B cell (primary cell): ENCODE results near the gene LIPC. TPM values are rescaled to one million over a fixed set of nuclear protein-coding genes. Genes with fewer than 3 reads are reported as not detected.

Experiments used
- ATAC-seq: fragments of 200-7000 bp; cut with Tn5 transposase; one replicate; pipeline ENCODE4 v1.10.0; 2021; ENCODE audit warnings: low read depth, mild to moderate bottlenecking, moderate number of reproducible peaks, moderate library complexity
- CTCF ChIA-PET: fragments of 350-600 bp; sonication (Branson Sonifier 250); formaldehyde crosslinking; loops from one replicate; lab custom pipeline; 2021; ENCODE audit warnings: antibody characterized with exemption, inconsistent platforms; lab: Charles Lee
- POLR2A ChIA-PET: fragments of 350-600 bp; sonication (Branson Sonifier 250); formaldehyde crosslinking; loops from one replicate; lab custom pipeline; 2021; ENCODE audit warnings: antibody characterized with exemption; lab: Charles Lee
- DNase-seq: peaks from one replicate; pipeline ENCODE4 v3.0.0; 2013
- H2AFZ ChIP-seq: 2 replicates; pipeline ENCODE4 v1.6.1; 2012; ENCODE audit warnings: mild to moderate bottlenecking, low read depth, low read length; ENCODE audit not compliant: insufficient read depth, poor library complexity, severe bottlenecking
- H3K27ac ChIP-seq, 2 donors: 1 replicate in 1 of 2; 2 replicates in 1 of 2; pipeline ENCODE4 v1.5.1; 2012 to 2013; ENCODE audit warnings: low read length in 2 of 2, mild to moderate bottlenecking in 2 of 2, moderate library complexity in 1 of 2
- H3K27me3 ChIP-seq, 4 experiments: fragments of 200-600 bp in 1 of 4; sonication (generic) in 1 of 4; replicated peaks in 1 of 4; 1 replicate in 2 of 4; 2 replicates in 2 of 4; pipeline versions ENCODE4 v1.6.1 to v1.7.0; 2013 to 2016; ENCODE audit warnings: low read length in 3 of 4, mild to moderate bottlenecking in 2 of 4, mixed read lengths in 1 of 4, moderate library complexity in 1 of 4; ENCODE audit not compliant: insufficient read depth in 4 of 4, control insufficient read depth in 3 of 4; ENCODE audit errors: control extremely low read depth in 1 of 4
- H3K36me3 ChIP-seq, 2 experiments: replicated peaks in 1 of 2; 1 replicate in 1 of 2; 2 replicates in 1 of 2; pipeline versions ENCODE4 v1.6.1 to v1.7.1; 2013; ENCODE audit warnings: low read length in 1 of 2; ENCODE audit not compliant: insufficient read depth in 2 of 2, control insufficient read depth in 1 of 2; ENCODE audit errors: control extremely low read depth in 1 of 2, extremely low read depth in 1 of 2
- H3K4me1 ChIP-seq, 2 donors: fragments of 200-600 bp in 1 of 2; sonication (generic) in 1 of 2; 1 replicate in 1 of 2; 2 replicates in 1 of 2; pipeline versions ENCODE4 v1.5.1 to v1.6.1; 2013 to 2017; ENCODE audit warnings: low read length in 2 of 2; ENCODE audit not compliant: control insufficient read depth in 2 of 2, insufficient read depth in 2 of 2
- H3K4me2 ChIP-seq: replicated peaks from 2 replicates; pipeline ENCODE3; 2012; ENCODE audit warnings: mild to moderate bottlenecking, low read depth, low read length; ENCODE audit not compliant: poor library complexity, severe bottlenecking
- H3K4me3 ChIP-seq, 5 experiments: fragments of 200-600 bp in 1 of 5; sonication (generic) in 1 of 5; 1 replicate in 3 of 5; 2 replicates in 2 of 5; pipeline versions ENCODE4 v1.5.1 to v1.7.0; 2011 to 2016; ENCODE audit warnings: low read length in 4 of 5, mild to moderate bottlenecking in 4 of 5, low read depth in 2 of 5, control low read depth in 1 of 5, moderate library complexity in 1 of 5; ENCODE audit not compliant: insufficient read depth in 1 of 5; ENCODE audit errors: control extremely low read depth in 1 of 5, extremely low read depth in 1 of 5
- H3K79me2 ChIP-seq: fragments of 200-600 bp; sonication (generic); one replicate; pipeline ENCODE4 v1.6.0; 2016; ENCODE audit warnings: low read length; ENCODE audit not compliant: control insufficient read depth, insufficient read depth
- H3K9ac ChIP-seq: fragments of 200-600 bp; sonication (generic); 2 replicates; pipeline ENCODE4 v1.6.1; 2017; ENCODE audit warnings: mild to moderate bottlenecking, low read length, moderate library complexity
- H3K9me3 ChIP-seq, 3 donors: one replicate each; pipeline versions ENCODE4 v1.6.1 to v1.7.1; 2013; ENCODE audit warnings: low read length in 2 of 3; ENCODE audit not compliant: control insufficient read depth in 2 of 3, insufficient read depth in 1 of 3; ENCODE audit errors: control extremely low read depth in 1 of 3
- H4K20me1 ChIP-seq: 2 replicates; pipeline ENCODE4 v1.6.0; 2012; ENCODE audit warnings: mild to moderate bottlenecking, low read length; ENCODE audit not compliant: insufficient read depth, control insufficient read depth, poor library complexity, severe bottlenecking
- H3K27ac Mint-ChIP-seq: one replicate; pipeline ENCODE4 v1.8.0; 2021; ENCODE audit warnings: mixed read lengths
- H3K27me3 Mint-ChIP-seq: one replicate; pipeline ENCODE4 v1.8.0; 2021; ENCODE audit warnings: mixed read lengths
- H3K4me1 Mint-ChIP-seq: one replicate; pipeline ENCODE4 v1.8.0; 2021; ENCODE audit warnings: mixed read lengths
- H3K4me3 Mint-ChIP-seq: one replicate; pipeline ENCODE4 v1.8.0; 2021; ENCODE audit warnings: mixed read lengths
- H3K9me3 Mint-ChIP-seq: one replicate; pipeline ENCODE4 v1.8.0; 2022; ENCODE audit warnings: mixed read lengths; ENCODE audit not compliant: insufficient read depth
- EZH2 ChIP-seq: IDR thresholded peaks from 2 replicates; pipeline ENCODE4 v1.6.1; 2012; ENCODE audit warnings: borderline replicate concordance, low read depth, mild to moderate bottlenecking, moderate library complexity, low read length; ENCODE audit not compliant: insufficient read depth, poor library complexity, severe bottlenecking
- WGBS: methylation state at CpG from one replicate; pipeline ENCODE4 v1.1.5; 2013; ENCODE audit warnings: missing lambda C conversion rate; ENCODE audit not compliant: insufficient coverage; 5-methylcytosine and 5-hydroxymethylcytosine counted together
- intact Hi-C: fragments of 100-400 bp; cut with micrococcal nuclease; formaldehyde crosslinking; loops from one replicate; pipeline ENCODE4 v1.10.0; 2022
- polyA plus RNA-seq: library from polyadenylated mRNA; depleted of rRNA; stranded (reverse); fragments of >200 nt; gene quantifications from 2 replicates; pipeline ENCODE4 v1.2.3, GENCODE V29; 2012
- total RNA-seq, 2 donors: library from RNA; stranded (reverse); fragments of 120-200 nt in 1 of 2; gene quantifications; 1 replicate in 1 of 2; 2 replicates in 1 of 2; pipeline versions ENCODE4 v1.2.3 to v1.2.4, GENCODE V29; 2013 to 2022
- TF ChIP-seq, protein P1 (sequence below): fragments of 200-600 bp; IDR thresholded peaks from one replicate; pipeline ENCODE4 v1.8.0; 2022; ENCODE audit warnings: antibody characterized with exemption, mild to moderate bottlenecking

The LIPC gene
- total and polyA plus RNA-seq, 2 donors (not counting 1 experiment from before 2014, with no cell fraction given) = not detected

DNA sequence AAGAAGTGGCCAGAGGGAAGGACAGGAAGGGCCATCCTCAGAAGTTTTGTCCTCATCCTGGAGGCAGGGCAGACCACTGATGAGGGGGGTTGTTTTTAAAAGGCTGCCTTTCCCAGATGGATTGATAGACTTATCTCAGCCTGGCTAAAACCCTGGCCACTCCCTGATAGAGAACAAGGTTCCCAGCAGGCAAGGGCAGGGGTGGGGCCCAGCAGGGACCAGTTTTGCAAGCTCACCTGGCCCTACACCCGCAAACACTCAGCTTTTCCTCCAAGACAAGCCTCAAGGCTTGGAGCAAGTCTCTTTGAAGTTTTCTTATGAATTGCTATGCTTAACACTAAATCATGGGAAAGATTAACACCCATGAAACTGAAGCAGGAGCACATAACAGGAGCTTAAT, 9.1 kb downstream of the LIPC start:
- H3K9me3 Mint-ChIP-seq = no peaks in the 10 kb centered on the region
- H3K4me2 ChIP-seq = no peak overlapping the region

DNA sequence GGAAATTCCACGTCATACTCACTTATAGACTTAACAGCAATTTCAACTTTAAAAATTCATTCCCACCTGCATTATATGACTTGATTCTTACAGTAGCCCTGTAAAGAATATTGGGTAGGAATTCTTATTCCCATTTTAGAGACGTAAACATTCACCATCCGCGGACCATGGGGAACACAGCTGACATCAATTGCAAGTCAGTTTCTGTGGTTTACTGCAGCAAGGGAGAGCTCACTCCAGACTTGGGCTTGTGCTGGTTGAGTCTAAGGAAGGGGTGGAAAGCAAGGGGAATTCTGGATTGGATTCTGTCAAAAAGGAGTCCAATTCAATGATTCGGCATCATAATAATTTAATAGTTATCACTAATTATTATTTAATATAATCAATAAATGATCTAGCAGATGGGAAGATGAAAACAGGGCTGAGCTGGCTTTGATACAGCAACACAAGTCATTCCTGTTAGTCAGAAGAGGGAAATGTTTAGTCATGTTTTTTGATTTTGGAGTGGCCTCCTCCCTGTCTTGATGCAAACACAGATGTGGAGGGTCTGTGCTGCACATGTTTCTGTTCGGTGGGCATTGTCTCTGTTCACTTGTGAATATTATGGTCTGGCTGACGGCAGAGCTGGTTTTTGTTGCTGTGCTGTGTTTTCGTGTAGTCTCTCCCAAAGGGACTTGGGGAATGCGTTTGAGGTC, 9.7 kb downstream of the LIPC start:
- TF ChIP-seq, protein P1, sequence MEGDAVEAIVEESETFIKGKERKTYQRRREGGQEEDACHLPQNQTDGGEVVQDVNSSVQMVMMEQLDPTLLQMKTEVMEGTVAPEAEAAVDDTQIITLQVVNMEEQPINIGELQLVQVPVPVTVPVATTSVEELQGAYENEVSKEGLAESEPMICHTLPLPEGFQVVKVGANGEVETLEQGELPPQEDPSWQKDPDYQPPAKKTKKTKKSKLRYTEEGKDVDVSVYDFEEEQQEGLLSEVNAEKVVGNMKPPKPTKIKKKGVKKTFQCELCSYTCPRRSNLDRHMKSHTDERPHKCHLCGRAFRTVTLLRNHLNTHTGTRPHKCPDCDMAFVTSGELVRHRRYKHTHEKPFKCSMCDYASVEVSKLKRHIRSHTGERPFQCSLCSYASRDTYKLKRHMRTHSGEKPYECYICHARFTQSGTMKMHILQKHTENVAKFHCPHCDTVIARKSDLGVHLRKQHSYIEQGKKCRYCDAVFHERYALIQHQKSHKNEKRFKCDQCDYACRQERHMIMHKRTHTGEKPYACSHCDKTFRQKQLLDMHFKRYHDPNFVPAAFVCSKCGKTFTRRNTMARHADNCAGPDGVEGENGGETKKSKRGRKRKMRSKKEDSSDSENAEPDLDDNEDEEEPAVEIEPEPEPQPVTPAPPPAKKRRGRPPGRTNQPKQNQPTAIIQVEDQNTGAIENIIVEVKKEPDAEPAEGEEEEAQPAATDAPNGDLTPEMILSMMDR = no peak
- no peak for TF ChIP-seq EZH2
- H3K4me3 Mint-ChIP-seq = no peak overlapping the region
- H3K4me3 ChIP-seq = no peak overlapping the region
- H4K20me1 ChIP-seq = no peaks in the 10 kb centered on the region
- intact Hi-C loops = no loop called here
- no peaks in the 10 kb centered on the region for H3K9me3 ChIP-seq
- no peak overlapping the region for H3K27ac Mint-ChIP-seq
- H3K27me3 ChIP-seq = no peaks in the 10 kb centered on the region
- 86% methylated on average over 5 of the region's 9 CpGs for WGBS
- no peaks in the 10 kb centered on the region for H3K27me3 Mint-ChIP-seq
- no peaks in the 10 kb centered on the region for H3K36me3 ChIP-seq
- H3K4me2 ChIP-seq = no peak overlapping the region
- ATAC-seq (no peak), DNase-seq (no peak)
- no peaks in the 10 kb centered on the region for H3K4me1 ChIP-seq
- H3K79me2 ChIP-seq = no peaks in the 10 kb centered on the region
- H2AFZ ChIP-seq = no peak overlapping the region
- ChIA-PET CTCF (no interaction called here), POLR2A (no interaction called here)
- no peaks in the 10 kb centered on the region for H3K4me1 Mint-ChIP-seq
- no peak overlapping the region for H3K9ac ChIP-seq
- H3K9me3 Mint-ChIP-seq = no peaks in the 10 kb centered on the region
- H3K27ac ChIP-seq = no peak overlapping the region

More for the DNA sequence above, 9.1 kb downstream of the LIPC start:
- CTCF ChIA-PET = no interaction called here
- WGBS = no CpG with 5 or more reads among the region's 1 CpG
- H3K4me3 ChIP-seq = no peak overlapping the region
- POLR2A ChIA-PET = no interaction called here
- no peaks in the 10 kb centered on the region for H3K79me2 ChIP-seq
- intact Hi-C loops = no loop called here
- H3K4me1 ChIP-seq = no peaks in the 10 kb centered on the region
- no peak overlapping the region for H3K27ac ChIP-seq
- no peak overlapping the region for H3K9ac ChIP-seq
- ATAC-seq (no peak), DNase-seq (no peak)
- H3K4me3 Mint-ChIP-seq = no peak overlapping the region
- no peaks in the 10 kb centered on the region for H3K36me3 ChIP-seq
- no peak overlapping the region for H3K27ac Mint-ChIP-seq
- H3K9me3 ChIP-seq = no peaks in the 10 kb centered on the region
- TF ChIP-seq, protein P1 = no peak
- TF ChIP-seq EZH2 = no peak
- H3K4me1 Mint-ChIP-seq = no peaks in the 10 kb centered on the region
- no peaks in the 10 kb centered on the region for H4K20me1 ChIP-seq
- H3K27me3 ChIP-seq = no peaks in the 10 kb centered on the region
- no peaks in the 10 kb centered on the region for H3K27me3 Mint-ChIP-seq
- H2AFZ ChIP-seq = no peak overlapping the region
